Liver (tissue), 3 donors: Measurements from ENCODE around the gene IL21R.

Experiments
- CTCF ChIP-seq: fragments of 150-350 bp; IDR thresholded peaks from 2 replicates; pipeline ENCODE4 v1.5.1; 2017; ENCODE audit warnings: improper control_type of control experiment, low read depth, low read length; ENCODE audit not compliant: missing input control
- FOXA2 ChIP-seq: IDR thresholded peaks from 2 replicates; pipeline ENCODE4 v1.6.1; 2016; ENCODE audit warnings: antibody characterized with exemption
- GABPA ChIP-seq, 2 donors: IDR thresholded peaks in 1 of 2; conservative IDR thresholded peaks in 1 of 2; 2 replicates each; pipeline ENCODE4 v1.6.1; 2016; ENCODE audit warnings: antibody characterized with exemption in 2 of 2, mild to moderate bottlenecking in 1 of 2, moderate library complexity in 1 of 2
- JUND ChIP-seq, 2 donors: IDR thresholded peaks; 2 replicates each; pipeline ENCODE4 v1.6.1; 2016; ENCODE audit warnings: antibody characterized with exemption in 2 of 2
- RAD21 ChIP-seq, 2 donors: IDR thresholded peaks; 2 replicates each; pipeline ENCODE4 v1.6.1; 2016; ENCODE audit warnings: antibody characterized with exemption in 2 of 2, mild to moderate bottlenecking in 2 of 2
- RXRA ChIP-seq, 2 donors: IDR thresholded peaks; 2 replicates each; pipeline ENCODE4 v1.6.1; 2017 to 2018; ENCODE audit warnings: antibody characterized with exemption in 2 of 2, mild to moderate bottlenecking in 1 of 2
- SP1 ChIP-seq: IDR thresholded peaks from 2 replicates; pipeline ENCODE4 v1.6.1; 2018; ENCODE audit warnings: antibody characterized with exemption, mild to moderate bottlenecking
- TAF1 ChIP-seq: conservative IDR thresholded peaks from 2 replicates; pipeline ENCODE4 v1.6.1; 2016; ENCODE audit warnings: antibody characterized with exemption, mild to moderate bottlenecking
- TF ChIP-seq, protein P1 (sequence below): IDR thresholded peaks from 2 replicates; pipeline ENCODE4 v1.6.1; 2016; ENCODE audit warnings: antibody characterized with exemption
- TF ChIP-seq, protein P2 (sequence below): IDR thresholded peaks from 2 replicates; pipeline ENCODE4 v1.6.1; 2016; ENCODE audit warnings: antibody characterized with exemption, mild to moderate bottlenecking
- donor health status: healthy.
- donor health status: healthy.

- TF ChIP-seq CTCF = no peak
- TF ChIP-seq, protein P1, sequence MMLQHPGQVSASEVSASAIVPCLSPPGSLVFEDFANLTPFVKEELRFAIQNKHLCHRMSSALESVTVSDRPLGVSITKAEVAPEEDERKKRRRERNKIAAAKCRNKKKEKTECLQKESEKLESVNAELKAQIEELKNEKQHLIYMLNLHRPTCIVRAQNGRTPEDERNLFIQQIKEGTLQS = no peak
- no peak for TF ChIP-seq SP1
- TF ChIP-seq TAF1 = no peak
- TF ChIP-seq, protein P2, sequence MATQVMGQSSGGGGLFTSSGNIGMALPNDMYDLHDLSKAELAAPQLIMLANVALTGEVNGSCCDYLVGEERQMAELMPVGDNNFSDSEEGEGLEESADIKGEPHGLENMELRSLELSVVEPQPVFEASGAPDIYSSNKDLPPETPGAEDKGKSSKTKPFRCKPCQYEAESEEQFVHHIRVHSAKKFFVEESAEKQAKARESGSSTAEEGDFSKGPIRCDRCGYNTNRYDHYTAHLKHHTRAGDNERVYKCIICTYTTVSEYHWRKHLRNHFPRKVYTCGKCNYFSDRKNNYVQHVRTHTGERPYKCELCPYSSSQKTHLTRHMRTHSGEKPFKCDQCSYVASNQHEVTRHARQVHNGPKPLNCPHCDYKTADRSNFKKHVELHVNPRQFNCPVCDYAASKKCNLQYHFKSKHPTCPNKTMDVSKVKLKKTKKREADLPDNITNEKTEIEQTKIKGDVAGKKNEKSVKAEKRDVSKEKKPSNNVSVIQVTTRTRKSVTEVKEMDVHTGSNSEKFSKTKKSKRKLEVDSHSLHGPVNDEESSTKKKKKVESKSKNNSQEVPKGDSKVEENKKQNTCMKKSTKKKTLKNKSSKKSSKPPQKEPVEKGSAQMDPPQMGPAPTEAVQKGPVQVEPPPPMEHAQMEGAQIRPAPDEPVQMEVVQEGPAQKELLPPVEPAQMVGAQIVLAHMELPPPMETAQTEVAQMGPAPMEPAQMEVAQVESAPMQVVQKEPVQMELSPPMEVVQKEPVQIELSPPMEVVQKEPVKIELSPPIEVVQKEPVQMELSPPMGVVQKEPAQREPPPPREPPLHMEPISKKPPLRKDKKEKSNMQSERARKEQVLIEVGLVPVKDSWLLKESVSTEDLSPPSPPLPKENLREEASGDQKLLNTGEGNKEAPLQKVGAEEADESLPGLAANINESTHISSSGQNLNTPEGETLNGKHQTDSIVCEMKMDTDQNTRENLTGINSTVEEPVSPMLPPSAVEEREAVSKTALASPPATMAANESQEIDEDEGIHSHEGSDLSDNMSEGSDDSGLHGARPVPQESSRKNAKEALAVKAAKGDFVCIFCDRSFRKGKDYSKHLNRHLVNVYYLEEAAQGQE = no peak
- no peak for TF ChIP-seq RAD21 (IDR thresholded peaks at IDR 0.05)
- TF ChIP-seq JUND (IDR thresholded peaks at IDR 0.05) = no peak
- no peak for TF ChIP-seq FOXA2
- TF ChIP-seq RXRA (IDR thresholded peaks at IDR 0.05) = no peak
- TF ChIP-seq GABPA (IDR thresholded peaks at IDR 0.05 in 1 of 2, conservative IDR thresholded peaks at IDR 0.05 in 1 of 2) = no peak
Measured at GRCh38 chr16:27498916-27499658, 97.1 kb downstream of the IL21R start.
